Right lobe of liver (tissue), 6 donors: ENCODE results near the gene SLC38A1. TPM values are rescaled to one million over a fixed set of nuclear protein-coding genes. Genes with fewer than 3 reads are reported as not detected.
"Not testable (repeated sequence)": the region's sequence is repeated elsewhere in the genome, so short reads cannot be mapped to it uniquely, and the experiment has no call there.

ENCODE experiments used
- ATAC-seq, 4 donors: fragments of 200-7000 bp; cut with Tn5 transposase; one replicate each; pipeline ENCODE4 v1.9.1; 2020; ENCODE audit warnings: mild to moderate bottlenecking in 4 of 4, moderate library complexity in 4 of 4
- DNase-seq, 3 donors: peaks; one replicate each; pipeline ENCODE4 v3.0.0-alpha.2; 2020
- H3K27ac ChIP-seq, 3 donors: fragments of 200-600 bp; one replicate each; pipeline ENCODE4 v1.8.0; 2022
- H3K27me3 ChIP-seq, 2 donors: fragments of 200-600 bp; one replicate each; pipeline ENCODE4 v1.8.0; 2022
- H3K36me3 ChIP-seq, 4 donors: fragments of 200-600 bp; sonication (generic) in 1 of 4; one replicate each; pipeline versions ENCODE4 v1.5.1 to v1.8.0; 2017 to 2022; ENCODE audit warnings: control low read depth in 1 of 4
- H3K4me1 ChIP-seq, 4 donors: fragments of 200-600 bp; sonication (generic) in 1 of 4; one replicate each; pipeline versions ENCODE4 v1.5.1 to v1.8.0; 2017 to 2022; ENCODE audit warnings: control low read depth in 1 of 4
- H3K4me3 ChIP-seq, 3 donors: fragments of 200-600 bp; one replicate each; pipeline ENCODE4 v1.8.0; 2022
- H3K9me3 ChIP-seq, 4 donors: fragments of 200-600 bp; sonication (generic) in 1 of 4; one replicate each; pipeline versions ENCODE4 v1.5.1 to v1.8.0; 2017 to 2022; ENCODE audit warnings: control low read depth in 1 of 4
- CTCF ChIP-seq, 4 donors: fragments of 200-600 bp in 3 of 4; fragments of 450-650 bp in 1 of 4; IDR thresholded peaks; one replicate each; pipeline versions ENCODE4 v1.5.1 to v1.8.0; 2016 to 2022; ENCODE audit warnings: antibody characterized with exemption in 4 of 4, mild to moderate bottlenecking in 2 of 4
- POLR2A ChIP-seq: fragments of 450-650 bp; IDR thresholded peaks from one replicate; pipeline ENCODE4 v1.6.1; 2017; ENCODE audit warnings: antibody characterized with exemption, mild to moderate bottlenecking
- WGBS: methylation state at CpG from one replicate; pipeline ENCODE4 v1.1.6; 2018; ENCODE audit warnings: low coverage, low lambda C conversion rate; ENCODE audit not compliant: insufficient coverage; ENCODE audit errors: missing lambda C conversion rate; 5-methylcytosine and 5-hydroxymethylcytosine counted together
- intact Hi-C, 2 donors: fragments of 100-400 bp; cut with DNase I; formaldehyde crosslinking; loops; one replicate each; pipeline versions ENCODE4 v1.11.2 to v1.14.1; 2022
- total RNA-seq, 6 experiments: library from RNA; depleted of rRNA in 2 of 6; stranded (reverse); fragments of >200 nt in 2 of 6; fragmentation: NEBNext Ultra II Directional in 3 of 6; extraction: Animal tissue kit (Norgen Biotek cat#: 25700) in 3 of 6; gene quantifications; one replicate each; pipeline versions ENCODE4 v1.1.0 to v1.2.4, GENCODE V29; 2016 to 2023
- donor health status: DM: no; HTN: yes; CAD: no.
- donor health status: DM: no; HTN: no; CAD: no.
- donor health status: DM: no; HTN: no; CAD: no.
- donor health status: DM: no; HTN: yes; CAD: no.
- donor health status: DM: no; HTN: yes; CAD: no.

SLC38A1 gene
- total RNA-seq, 6 experiments from 2014 or later, result 7.9 to 20.7 (median 12.2) TPM

GRCh38 chr12:46259071-46259470 lies 9.8 kb downstream of the SLC38A1 start:
- TF ChIP-seq CTCF (IDR thresholded peaks at IDR 0.05), result no peak
- no peak for ATAC-seq
- H3K4me1 ChIP-seq, result no peaks in the 10 kb centered on the region
- H3K9me3 ChIP-seq, result no peaks in the 10 kb centered on the region
- no peak for DNase-seq
- H3K27ac ChIP-seq, result no peak overlapping the region
- H3K27me3 ChIP-seq, result no peaks in the 10 kb centered on the region
- H3K36me3 ChIP-seq, result peaks cover 0 to under 1% (median 0%) of the 10 kb centered on the region in 4 donors
- WGBS, result 64% methylated on average over 4 of the region's 4 CpGs
- intact Hi-C loops, result no loop called here
- no peak overlapping the region for H3K4me3 ChIP-seq

- TF ChIP-seq CTCF (IDR thresholded peaks at IDR 0.05), result no peak
- no peak for TF ChIP-seq POLR2A
- intact Hi-C loops, result no loop called here
- no peaks in the 10 kb centered on the region for H3K4me1 ChIP-seq
- peaks cover 0 to 2% (median 0%) of the 10 kb centered on the region in 4 donors for H3K36me3 ChIP-seq
- no peak for DNase-seq
- H3K27ac ChIP-seq, result no peak overlapping the region
- no peaks in the 10 kb centered on the region for H3K9me3 ChIP-seq
- no peak overlapping the region for H3K4me3 ChIP-seq
- H3K27me3 ChIP-seq, result no peaks in the 10 kb centered on the region
- WGBS, result 69% methylated on average over 2 of the region's 2 CpGs
- ATAC-seq, result no peak
Observed at GRCh38 chr12:46258129-46258528, 10.7 kb downstream of the SLC38A1 start.

GRCh38 chr12:46256942-46257341 lies 11.9 kb downstream of the SLC38A1 start:
- ATAC-seq (no peak), DNase-seq (no peak)
- no peaks in the 10 kb centered on the region for H3K9me3 ChIP-seq
- no peak overlapping the region for H3K4me3 ChIP-seq
- TF ChIP-seq POLR2A (no peak), CTCF (IDR thresholded peaks at IDR 0.05) (no peak)
- whole genome bisulfite sequencing, result 90% methylated on average over 2 of the region's 3 CpGs
- intact Hi-C loops, result no loop called here
- H3K27ac ChIP-seq, result no peak overlapping the region
- H3K4me1 ChIP-seq, result no peaks in the 10 kb centered on the region
- no peaks in the 10 kb centered on the region for H3K27me3 ChIP-seq
- H3K36me3 ChIP-seq, result peaks cover 0 to 2% (median 0%) of the 10 kb centered on the region in 4 donors

- 100% methylated on average over 2 of the region's 2 CpGs for WGBS
- Histone ChIP-seq H3K27me3 (no peaks in the 10 kb centered on the region), H3K36me3 (peaks cover 0 to 2% (median 0%) of the 10 kb centered on the region in 4 donors), H3K4me1 (no peaks in the 10 kb centered on the region), H3K9me3 (no peaks in the 10 kb centered on the region), H3K27ac (no peak overlapping the region), H3K4me3 (no peak overlapping the region)
- no peak for TF ChIP-seq CTCF (IDR thresholded peaks at IDR 0.05)
- no peak for TF ChIP-seq POLR2A
- no peak for ATAC-seq
- intact Hi-C loops, result no loop called here
- no peak for DNase-seq
Observed at GRCh38 chr12:46253544-46254162, 15.2 kb downstream of the SLC38A1 start.

- 92% methylated on average over 4 of the region's 5 CpGs for WGBS
- H3K36me3 ChIP-seq, intact Hi-C loops, H3K27ac ChIP-seq, H3K27me3 ChIP-seq, H3K9me3 ChIP-seq, ATAC-seq, H3K4me1 ChIP-seq, H3K4me3 ChIP-seq, DNase-seq: not testable (repeated sequence)
Observed at GRCh38 chr12:46251994-46252393, 16.8 kb downstream of the SLC38A1 start.

- 88% methylated on average over 4 of the region's 4 CpGs for WGBS
- H3K27ac ChIP-seq, ATAC-seq, H3K27me3 ChIP-seq, DNase-seq, H3K36me3 ChIP-seq, H3K4me3 ChIP-seq, H3K4me1 ChIP-seq, intact Hi-C loops, H3K9me3 ChIP-seq: not testable (repeated sequence)
Observed at GRCh38 chr12:46249960-46250359, 18.9 kb downstream of the SLC38A1 start.
